GM18873 (cell line): Measurements from ENCODE around the gene B3GAT1.

ENCODE experiments used
- ATAC-seq: cut with Tn5 transposase; IDR thresholded peaks from one replicate; pipeline ENCODE4 v1.9.1; 2021; ENCODE audit warnings: mild to moderate bottlenecking, moderate library complexity, moderate number of reproducible peaks; ENCODE audit not compliant: unreplicated experiment, low FRiP score

Gene B3GAT1

GRCh38 chr11:134442246-134442645 is 30.2 kb upstream of the B3GAT1 start:
- ATAC-seq, result no peak

- no peak for ATAC-seq
Observed at GRCh38 chr11:134441706-134442105, 29.7 kb upstream of the B3GAT1 start.

- no peak for ATAC-seq
Observed at GRCh38 chr11:134441281-134441680, 29.2 kb upstream of the B3GAT1 start.

- ATAC-seq, result no peak
Observed at GRCh38 chr11:134440851-134441250, 28.8 kb upstream of the B3GAT1 start.

DNA sequence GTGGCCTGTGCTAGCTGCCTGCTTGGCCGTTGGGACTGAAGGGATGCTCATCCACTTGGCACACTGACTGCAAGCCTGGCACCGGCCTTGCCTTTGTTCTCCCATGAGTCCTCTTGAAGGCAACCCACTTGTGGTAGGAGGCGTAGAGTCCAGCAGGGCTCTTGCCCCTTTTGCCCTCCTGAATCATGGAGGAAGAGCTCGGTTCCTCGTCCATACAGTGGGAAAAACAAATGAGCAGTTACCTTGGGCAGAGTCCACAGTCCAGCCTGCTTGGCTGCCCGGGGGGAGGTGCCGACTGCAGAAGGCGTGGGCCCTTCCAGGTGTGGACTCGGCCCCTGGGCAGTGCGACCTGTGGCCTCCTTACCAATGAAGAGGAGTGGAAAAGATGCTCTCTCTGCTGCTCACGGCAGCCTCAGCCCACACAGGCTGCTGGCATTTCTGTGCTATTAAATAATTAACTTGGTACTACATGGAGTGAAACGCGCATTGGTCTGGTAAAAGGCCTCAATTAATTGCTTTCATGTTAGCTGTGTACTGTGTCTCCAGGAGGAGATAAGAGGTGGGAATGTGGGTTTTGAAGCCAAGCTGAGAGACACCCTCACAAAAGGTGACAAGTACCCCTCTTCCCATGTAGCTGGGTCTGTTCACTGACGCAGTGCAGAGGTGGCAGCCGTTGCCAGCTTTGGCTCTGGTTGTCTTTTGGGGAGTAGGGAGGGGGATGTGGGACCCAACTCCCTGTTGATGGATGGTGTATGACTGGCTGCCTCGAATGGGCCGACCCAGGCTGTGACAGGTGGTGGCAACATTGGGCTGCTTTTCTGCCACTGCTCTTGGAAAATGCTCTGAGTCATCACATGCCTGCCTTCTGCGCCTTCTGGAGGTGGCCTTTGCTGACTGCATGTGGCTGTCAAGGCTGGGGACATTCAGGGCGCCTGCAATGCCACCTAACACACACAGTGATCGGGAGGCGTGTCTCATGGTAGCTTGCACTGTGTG is 26.8 kb upstream of the B3GAT1 start:
- ATAC-seq, result no peak

GRCh38 chr11:134437821-134438220 is 25.8 kb upstream of the B3GAT1 start:
- ATAC-seq, result no peak

DNA sequence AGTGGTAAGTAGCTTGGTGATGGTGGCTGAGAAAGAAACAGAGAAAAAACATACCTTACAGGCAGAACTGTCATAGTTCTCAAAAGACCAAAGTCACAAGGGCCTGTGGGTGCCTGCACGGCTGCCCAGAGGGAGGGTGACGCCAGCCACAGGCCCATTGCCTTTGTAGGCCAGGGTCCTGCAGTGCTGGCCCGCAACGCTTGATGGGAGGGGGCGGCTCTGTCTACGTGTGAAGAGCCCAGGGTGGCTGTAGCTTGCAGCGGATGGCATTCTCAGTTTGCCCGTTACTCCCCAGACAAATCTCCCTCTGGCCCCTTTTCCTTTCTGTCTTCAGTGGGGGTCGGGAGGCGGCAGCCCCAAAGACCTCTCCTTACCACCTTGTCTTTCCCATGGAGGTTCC is 24.7 kb upstream of the B3GAT1 start:
- no peak for ATAC-seq

DNA sequence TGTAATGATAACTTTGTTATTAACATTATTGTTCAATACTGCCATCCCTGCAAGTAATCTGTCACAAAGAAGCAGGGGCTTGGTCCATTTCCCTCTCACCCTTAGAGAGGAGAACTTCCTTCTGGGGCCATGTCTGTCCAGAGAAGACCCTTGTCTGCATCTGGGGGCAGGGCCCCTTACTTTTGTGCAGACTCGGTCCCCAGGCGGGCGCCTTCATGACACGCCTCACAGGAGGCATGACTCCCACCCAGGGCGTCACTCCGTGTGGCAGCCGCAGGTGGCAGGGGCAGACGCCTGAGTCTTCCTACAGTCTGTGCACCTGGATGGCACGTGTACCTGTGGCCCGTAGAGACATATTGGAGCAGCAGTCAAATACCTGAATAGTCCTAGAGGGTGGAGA is 21.8 kb upstream of the B3GAT1 start:
- no peak for ATAC-seq

DNA sequence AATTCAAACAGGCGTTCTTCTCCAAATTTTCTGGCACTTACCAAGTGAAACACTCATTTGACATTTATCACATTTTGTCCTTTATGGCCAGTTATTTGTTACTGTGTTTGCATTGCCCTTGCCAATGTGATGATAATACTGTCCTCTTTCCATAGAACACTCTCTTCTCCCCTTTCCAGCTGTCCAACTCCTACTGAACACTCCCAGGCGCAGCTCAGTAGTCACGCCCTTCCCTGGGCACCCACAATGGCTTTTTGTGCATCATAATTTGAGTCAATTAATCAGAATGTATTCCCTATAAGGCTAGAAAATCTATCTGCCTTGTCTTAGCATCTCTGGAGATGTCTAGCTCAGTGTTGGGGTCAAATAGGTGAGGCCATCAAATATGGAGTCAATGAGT is 21.2 kb upstream of the B3GAT1 start:
- ATAC-seq, result no peak

GRCh38 chr11:134432776-134433175 is 20.7 kb upstream of the B3GAT1 start:
- ATAC-seq, result no peak

GRCh38 chr11:134429106-134429505 is 17.1 kb upstream of the B3GAT1 start:
- no peak for ATAC-seq

GRCh38 chr11:134425816-134426536 is 13.9 kb upstream of the B3GAT1 start:
- no peak for ATAC-seq

DNA sequence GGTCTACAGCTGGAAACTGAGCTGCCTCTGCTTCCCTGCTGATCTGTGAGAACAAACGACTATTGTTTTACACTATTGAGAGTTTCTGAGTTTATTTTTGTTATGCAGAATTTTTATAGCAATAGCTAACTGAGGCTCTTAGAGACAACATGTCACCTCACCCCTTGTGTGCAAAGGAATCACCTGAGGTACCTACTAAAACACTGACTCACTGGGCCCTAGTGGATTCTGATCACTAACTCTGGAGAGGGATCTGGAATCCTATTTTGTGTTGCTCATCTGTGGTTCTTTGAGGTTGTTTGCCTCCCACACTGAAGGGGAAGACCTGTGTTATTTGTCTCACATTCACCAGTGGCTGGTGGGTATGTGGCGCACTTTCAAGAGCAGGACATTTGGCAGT is 13.4 kb upstream of the B3GAT1 start:
- no peak for ATAC-seq

GRCh38 chr11:134423106-134423505 is 11.1 kb upstream of the B3GAT1 start:
- ATAC-seq, result no peak

GRCh38 chr11:134417871-134418840 is 6.1 kb upstream of the B3GAT1 start:
- ATAC-seq, result no peak

DNA sequence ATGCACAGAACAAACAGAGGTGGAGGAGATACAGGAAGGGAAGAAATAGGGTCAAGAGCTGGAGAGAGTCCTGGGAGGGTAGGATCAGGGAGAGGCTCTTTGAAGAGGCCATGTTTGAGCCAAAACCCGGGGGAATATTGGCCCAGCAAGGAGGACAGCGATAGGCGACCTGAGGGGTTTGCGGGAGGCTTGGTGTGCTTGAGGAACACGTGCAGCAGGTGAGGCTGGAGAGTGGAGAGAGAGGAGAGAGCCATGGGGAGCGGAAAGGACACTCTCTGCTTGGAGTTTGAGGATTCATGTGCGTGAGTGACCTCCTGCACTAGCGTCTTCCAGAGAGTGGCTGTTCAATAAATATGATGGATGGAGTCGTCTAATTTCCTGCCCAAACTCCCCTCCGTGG is 4.7 kb upstream of the B3GAT1 start:
- ATAC-seq, result no peak

DNA sequence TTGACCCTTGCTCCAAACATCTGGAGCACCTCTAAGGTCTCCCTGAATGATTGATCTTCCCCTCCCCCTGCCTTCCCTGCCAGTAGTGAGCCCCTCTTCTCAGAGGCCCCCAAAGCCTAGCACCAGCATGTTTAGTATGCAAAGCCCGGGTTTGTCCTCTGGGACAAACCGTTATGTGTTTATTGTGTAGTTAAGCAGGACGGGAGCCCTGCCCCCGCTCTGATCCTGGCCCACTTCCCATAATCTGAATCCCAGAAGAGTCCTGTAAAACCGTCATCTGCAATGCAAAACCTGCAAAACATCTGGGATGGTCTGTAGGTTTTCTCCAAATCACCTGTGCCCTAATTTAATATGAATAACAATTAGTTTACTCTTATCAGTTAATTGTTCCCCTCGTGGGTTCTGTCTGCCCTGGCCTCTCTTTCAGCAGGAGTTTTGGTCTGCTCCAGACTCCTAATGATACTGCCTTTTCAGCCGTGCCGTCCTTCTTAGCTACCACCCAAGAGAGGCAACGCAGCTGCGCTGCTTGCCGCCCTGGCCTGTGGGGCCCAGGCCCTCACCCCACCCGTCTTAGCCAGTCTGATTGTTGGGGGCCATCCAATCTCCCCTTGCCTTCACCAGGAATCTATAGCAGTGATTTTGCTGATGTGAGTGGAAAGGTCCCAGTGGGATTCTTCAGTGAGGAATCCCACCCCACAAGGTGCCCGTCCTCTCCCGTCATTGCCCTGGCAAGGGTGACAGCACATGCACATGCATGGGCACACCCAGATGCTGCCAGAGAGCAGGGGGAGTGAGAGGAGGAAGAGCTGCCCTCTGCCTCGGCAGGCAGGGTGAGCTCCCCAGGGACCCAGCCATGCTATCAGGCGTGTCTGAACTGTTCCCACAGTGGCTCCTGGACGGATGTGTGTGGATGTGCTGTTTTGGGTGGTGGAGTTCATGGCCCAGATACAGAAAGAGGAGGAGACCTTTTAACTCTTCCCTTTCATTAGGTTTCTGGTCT is 3.0 kb upstream of the B3GAT1 start:
- no peak for ATAC-seq

DNA sequence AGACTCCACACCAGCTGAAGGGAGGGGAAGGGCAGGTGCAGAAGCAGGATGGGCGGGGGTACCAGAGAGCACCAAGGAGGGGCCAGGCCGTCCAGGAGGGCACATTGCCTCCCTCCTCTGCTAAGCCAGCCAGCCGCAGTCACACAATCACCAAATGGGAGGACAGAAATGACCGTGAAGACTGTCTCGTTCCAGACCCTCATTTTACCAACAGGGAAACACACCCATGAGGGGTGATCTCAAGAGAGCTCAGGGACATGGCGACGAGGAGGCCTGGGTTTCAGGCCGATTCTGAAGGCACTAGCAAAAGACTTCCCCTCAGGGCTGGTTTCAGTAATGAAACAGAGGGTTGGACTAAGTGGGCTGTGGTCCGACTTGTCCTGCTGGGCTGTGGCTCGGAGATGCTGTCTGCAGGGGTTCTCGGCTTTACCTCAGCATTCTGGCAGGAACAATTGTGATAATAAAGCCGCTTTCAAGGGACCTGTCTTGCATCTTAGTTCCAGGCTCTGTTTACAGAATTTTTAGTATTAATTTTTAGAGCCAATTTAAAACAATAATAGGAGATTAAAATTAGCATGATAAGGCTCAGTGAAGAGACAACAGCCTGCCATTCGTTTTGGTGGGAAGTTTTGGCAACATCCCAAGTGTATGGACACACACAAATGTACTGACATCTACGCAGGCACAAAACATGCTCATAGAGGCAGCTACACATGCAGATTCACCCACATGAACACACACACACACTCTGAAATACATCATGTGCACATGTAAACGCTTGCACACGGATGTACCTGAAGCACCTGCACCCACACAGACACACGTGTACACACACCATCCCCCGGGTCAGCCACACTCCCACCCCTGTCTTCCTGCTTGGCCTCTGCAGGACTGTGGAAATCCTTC is 2.0 kb upstream of the B3GAT1 start:
- no peak for ATAC-seq
